ENCODE measurements around the gene PRPSAP2.

PRPSAP2 gene

GRCh38 chr17:18928628-18929125, 70.7 kb downstream of the PRPSAP2 start:
- DNase-seq (ENCODE audit: low read depth) = no peak
- no peak for TF ChIP-seq CTCF (conservative IDR thresholded peaks at IDR 0.05; ENCODE audit: control insufficient read depth, insufficient read depth, low read depth, low read length)
- H3K4me3 ChIP-seq (ENCODE audit: control insufficient read depth, low read depth, low read length) = no peak overlapping the region

- no peak for TF ChIP-seq CTCF (conservative IDR thresholded peaks at IDR 0.05; ENCODE audit: control insufficient read depth, insufficient read depth, low read depth, low read length)
- DNase-seq (ENCODE audit: low read depth) = no peak
- no peak overlapping the region for H3K4me3 ChIP-seq (ENCODE audit: control insufficient read depth, low read depth, low read length)
Observed at GRCh38 chr17:18932360-18933055, 74.6 kb downstream of the PRPSAP2 start.

- no peak overlapping the region for H3K4me3 ChIP-seq (ENCODE audit: control insufficient read depth, low read depth, low read length)
- no peak for DNase-seq (ENCODE audit: low read depth)
- no peak for TF ChIP-seq CTCF (conservative IDR thresholded peaks at IDR 0.05; ENCODE audit: control insufficient read depth, insufficient read depth, low read depth, low read length)
Observed at GRCh38 chr17:18933102-18934058, 75.4 kb downstream of the PRPSAP2 start.

GRCh38 chr17:18937981-18938691, 80.2 kb downstream of the PRPSAP2 start:
- no peak overlapping the region for H3K4me3 ChIP-seq (ENCODE audit: control insufficient read depth, low read depth, low read length)
- no peak for DNase-seq (ENCODE audit: low read depth)
- no peak for TF ChIP-seq CTCF (conservative IDR thresholded peaks at IDR 0.05; ENCODE audit: control insufficient read depth, insufficient read depth, low read depth, low read length)

GRCh38 chr17:18938692-18939023, 80.7 kb downstream of the PRPSAP2 start:
- no peak overlapping the region for H3K4me3 ChIP-seq (ENCODE audit: control insufficient read depth, low read depth, low read length)
- DNase-seq (ENCODE audit: low read depth) = no peak
- no peak for TF ChIP-seq CTCF (conservative IDR thresholded peaks at IDR 0.05; ENCODE audit: control insufficient read depth, insufficient read depth, low read depth, low read length)

- TF ChIP-seq CTCF (conservative IDR thresholded peaks at IDR 0.05; ENCODE audit: control insufficient read depth, insufficient read depth, low read depth, low read length) = no peak
- no peak for DNase-seq (ENCODE audit: low read depth)
- no peak overlapping the region for H3K4me3 ChIP-seq (ENCODE audit: control insufficient read depth, low read depth, low read length)
Observed at GRCh38 chr17:18944646-18945045, 86.7 kb downstream of the PRPSAP2 start.
